ENCODE results near the gene GUCA2B.

GUCA2B gene

DNA sequence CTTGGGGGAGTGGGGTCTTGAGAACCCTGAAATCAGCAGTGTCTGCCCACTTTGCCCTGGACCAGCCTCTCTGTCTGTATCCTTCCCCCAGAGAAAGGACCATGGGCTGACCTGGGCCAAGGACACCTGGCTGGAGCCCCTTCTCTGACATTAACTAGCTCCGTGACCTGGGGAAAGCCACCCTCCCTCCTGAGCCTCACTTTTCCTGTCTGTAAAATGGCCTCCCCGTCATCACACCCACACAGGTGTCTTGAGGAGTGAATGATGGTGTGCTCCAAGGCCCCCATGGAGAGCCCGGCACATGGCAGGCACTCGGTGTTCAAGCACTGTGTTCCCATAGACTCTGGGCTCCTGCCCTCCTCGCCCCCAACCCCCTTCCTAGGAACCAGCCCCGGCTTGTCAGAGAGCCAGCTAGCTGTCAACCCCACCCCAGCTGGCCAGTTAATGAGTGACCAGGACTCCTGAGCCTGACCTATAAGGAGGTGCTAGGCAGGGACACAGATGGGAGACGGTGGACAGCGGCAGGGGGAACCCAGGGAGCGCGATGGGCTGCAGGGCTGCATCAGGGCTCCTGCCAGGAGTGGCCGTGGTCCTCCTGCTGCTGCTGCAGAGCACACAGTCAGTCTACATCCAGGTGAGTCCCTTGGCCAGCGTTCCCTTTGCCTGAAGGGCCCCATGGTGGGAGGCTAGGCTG is at the start of gene GUCA2B:
TSS of gene GUCA2B (plus strand) at position 504 of the 694 bp plus-strand sequence. CDS start at position 545, 41 bp downstream.
- no peak for DNase-seq

DNA sequence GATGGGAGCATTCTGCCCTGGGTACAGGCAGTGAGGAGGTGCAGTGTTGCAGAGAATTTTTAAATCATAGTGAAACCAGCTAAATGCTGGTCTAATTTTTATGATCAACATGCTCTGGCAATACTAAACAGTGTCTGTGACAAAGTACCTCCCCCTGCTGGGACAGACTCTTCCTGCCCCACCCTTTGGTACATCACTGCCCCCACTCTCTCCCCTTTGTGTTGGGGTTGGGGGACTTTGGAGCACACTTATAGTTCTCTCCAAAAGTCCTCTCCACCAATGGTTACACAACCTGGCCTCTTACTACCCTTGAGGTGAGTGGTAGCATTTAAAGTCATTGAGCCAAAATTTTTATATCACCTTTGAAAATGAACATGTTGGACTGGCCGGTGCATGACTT is 48.2 kb upstream of the GUCA2B start:
- DNase-seq = no peak

DNA sequence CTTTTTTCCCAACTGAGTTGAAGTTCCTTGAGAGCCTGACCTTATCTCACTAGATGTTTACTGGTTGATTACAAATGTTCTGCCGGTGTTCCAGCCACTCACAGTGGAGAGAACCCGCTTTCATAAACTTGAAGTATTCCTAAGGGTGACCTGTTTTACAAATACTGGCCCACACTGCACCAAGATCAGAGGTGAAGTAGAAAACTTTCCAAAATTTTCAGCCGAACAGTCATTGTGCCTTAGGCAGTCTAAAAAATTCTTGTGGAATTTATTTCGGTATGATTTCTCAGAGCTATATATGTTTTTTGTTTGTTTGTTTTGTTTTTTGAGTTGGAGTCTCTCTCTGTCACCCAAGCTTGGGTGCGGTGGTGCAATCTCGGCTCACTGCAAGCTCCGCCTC is 44.9 kb upstream of the GUCA2B start:
- no peak for DNase-seq

DNA sequence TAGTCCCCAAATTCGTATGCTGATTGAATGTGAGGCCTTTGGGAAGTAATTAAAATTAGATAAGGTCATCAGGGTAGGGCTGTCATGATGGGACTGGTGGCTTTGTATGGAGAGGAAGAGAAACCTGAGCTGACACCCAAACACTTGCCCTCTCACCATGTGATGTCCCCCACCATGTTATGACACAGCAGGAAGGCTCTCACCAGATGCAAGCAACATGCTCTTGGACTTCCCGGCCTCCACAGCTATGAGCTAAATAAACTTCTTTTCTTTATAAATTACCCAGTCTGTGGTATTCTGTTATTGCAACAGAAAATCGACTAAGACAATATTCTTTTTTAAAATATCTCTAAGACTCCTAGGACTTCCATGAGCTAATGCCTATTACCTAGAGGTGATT is 43.6 kb upstream of the GUCA2B start:
- no peak for DNase-seq

- DNase-seq = no peak
Observed at GRCh38 chr1:42114229-42114628, 39.0 kb upstream of the GUCA2B start.

GRCh38 chr1:42117214-42117613 is 36.0 kb upstream of the GUCA2B start:
- DNase-seq = no peak

GRCh38 chr1:42118125-42118524 is 35.1 kb upstream of the GUCA2B start:
- DNase-seq = no peak

DNA sequence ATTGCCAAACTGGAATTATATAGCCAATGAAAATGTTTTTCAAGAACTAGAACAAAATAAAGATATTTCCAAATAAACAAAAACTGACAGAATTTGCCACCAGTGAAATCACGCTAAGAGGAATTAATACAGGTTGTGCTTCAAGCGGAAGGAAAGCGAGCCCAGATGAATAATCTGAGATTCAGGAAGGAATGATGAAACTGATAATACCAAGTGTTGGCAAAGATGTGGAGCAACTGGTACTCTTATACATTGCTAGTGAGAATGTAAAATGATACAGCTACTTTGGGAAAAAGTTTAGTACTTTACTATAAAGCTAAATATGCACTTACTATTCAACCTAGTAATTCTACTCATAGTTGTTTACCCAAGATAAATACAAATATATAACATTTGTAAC is 30.8 kb upstream of the GUCA2B start:
- DNase-seq = no peak

DNA sequence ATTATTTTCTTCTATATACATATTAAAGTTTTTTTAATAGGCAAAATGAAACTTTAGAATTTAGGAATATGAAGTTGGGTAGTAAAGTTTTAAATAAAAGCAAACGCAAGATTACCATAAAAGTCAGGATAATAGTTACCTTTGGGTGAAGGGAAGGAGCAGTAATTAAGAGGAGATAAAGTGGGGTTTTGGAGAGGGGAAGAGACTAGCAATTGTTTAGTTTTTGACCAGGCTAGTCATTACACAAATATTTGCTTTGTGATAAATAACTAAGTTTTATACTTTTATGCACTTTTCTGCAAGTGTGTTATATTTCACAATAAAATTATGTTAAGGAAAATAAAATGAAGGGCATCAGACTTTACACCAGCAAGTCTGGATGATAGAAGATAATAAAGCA is 27.7 kb upstream of the GUCA2B start:
- no peak for DNase-seq

DNA sequence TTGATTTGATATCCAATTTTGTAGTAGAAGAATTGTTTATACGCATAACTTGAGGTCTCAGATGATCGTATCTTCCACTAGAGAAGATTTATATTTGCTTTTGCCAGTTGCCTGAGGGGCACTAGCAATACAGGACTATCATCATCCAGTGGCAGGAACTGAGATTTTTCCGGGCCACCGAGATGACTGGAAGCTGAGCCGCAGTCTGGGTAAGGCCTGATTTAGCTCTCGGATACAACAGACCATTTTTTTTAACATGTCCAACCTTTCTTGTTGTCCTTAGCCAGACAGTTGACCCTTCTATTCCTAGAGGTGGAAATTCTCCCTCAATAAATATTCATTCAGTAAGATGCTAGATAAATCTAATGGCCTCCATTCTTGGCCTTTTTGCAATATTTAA is 25.4 kb upstream of the GUCA2B start:
- DNase-seq = no peak

DNA sequence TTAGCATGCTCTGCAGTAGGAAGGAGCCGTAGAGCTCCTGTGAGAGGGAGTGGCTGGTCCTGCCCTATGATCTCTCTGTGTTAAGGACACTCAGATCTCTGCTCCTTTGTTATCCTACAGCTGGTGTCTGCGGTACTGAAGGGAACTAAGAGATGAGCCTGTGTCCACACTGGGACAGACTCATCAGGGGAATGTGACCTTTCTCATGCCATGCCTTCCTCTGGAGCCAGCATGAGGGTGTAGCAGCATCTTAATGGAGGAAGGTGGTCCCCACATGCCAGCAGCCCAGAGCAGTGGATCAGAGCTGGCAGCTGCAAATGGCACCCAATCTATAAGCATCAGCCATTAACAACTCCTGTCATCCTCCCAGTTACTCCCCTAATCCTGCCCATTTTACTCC is 24.7 kb upstream of the GUCA2B start:
- DNase-seq = no peak

GRCh38 chr1:42128964-42129363 is 24.2 kb upstream of the GUCA2B start:
- DNase-seq = no peak

- DNase-seq = no peak
Observed at GRCh38 chr1:42130061-42130660, 23.0 kb upstream of the GUCA2B start.

DNA sequence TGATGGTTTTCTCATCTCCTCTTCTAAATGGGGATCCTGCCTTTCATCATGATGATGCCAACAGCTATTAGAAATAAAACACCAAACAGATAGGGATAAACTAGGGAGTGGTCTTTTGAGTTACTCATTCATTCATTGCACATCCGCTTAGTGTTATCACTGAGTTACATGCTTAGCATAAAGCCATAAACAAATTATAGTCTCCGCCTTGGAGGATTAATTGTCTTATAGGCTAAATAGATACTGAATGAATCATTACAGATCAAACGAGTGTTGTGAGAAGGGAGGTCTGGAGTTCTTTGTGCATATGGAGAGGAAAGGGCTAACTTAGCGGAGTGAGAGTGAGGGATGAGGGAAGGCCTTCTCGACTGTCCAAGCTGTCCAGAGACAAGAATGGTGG is 19.8 kb upstream of the GUCA2B start:
- no peak for DNase-seq

DNA sequence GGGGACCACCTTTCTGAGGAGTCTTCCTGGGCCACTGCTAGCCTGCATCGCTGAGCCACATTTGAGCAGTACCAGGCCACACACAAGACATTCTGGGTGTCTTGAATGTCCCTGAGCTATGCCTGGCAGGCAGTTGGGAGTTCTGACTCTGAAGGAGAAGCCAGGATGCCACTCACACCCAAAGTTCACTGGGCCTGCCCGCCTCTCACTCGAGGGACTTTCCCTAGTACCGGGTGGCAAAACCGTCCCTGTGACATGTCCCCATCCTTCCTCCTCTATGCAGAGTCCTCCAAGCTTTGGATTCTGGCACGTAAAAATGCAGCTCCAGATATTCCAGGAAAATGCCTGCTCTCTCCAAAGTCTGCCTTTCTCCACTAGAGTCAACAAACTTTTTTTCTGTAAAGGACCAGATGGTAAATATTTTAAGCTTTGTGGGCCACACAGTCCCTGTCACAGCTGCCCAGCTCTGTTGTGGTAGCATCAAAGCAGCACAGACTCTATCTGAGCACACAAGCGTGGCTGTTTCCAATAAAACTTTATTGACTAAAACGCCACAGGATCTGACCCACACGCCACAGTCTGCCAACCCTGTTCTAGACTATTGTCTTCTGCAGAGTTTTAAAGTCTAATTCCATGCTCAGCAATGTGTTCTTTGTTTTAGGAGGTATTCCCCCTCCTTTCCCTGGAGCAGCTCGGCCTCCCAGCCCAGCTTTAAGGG is 19.2 kb upstream of the GUCA2B start:
- no peak for DNase-seq

DNA sequence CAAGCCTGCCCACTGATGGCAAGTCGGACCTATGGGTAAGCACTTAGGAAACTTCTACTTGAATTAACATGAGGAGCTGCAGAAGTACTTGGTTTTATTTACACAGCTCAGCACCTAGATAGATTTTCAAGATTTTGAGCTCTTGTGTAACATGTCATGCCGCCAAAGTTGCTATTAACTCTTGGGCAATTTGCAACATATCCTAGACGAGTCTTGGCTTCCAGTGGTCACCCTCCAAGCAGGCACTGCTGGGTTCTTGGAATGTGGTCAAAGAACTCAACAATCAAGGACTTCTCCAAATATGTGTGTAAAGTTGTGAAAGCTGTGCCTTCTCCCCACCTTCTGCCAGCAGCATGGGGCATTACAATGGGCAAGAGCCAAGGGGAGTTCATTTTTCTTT is 17.8 kb upstream of the GUCA2B start:
- no peak for DNase-seq

GRCh38 chr1:42136466-42136865 is 16.7 kb upstream of the GUCA2B start:
- DNase-seq = no peak

DNA sequence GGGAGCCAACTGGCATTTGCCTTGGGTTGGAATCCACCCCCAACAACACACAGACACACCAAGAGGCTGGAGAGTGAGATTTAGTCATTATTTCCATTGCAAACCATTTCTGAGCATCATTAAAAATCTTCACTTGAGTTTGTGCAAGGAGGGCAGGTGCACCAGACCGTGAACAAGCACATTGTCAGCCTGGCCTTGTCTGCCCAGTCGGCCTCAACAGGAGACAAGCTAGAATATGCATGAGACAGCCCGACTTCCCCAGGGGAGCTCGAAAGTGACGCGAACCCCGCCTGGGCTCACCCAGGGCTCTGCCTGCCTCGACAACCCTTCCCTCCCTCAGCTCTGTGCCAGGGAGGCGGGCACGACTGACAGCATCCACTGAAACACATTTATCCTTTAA is 15.4 kb upstream of the GUCA2B start:
- DNase-seq = no peak

- no peak for DNase-seq
Observed at GRCh38 chr1:42138586-42138985, 14.6 kb upstream of the GUCA2B start.

DNA sequence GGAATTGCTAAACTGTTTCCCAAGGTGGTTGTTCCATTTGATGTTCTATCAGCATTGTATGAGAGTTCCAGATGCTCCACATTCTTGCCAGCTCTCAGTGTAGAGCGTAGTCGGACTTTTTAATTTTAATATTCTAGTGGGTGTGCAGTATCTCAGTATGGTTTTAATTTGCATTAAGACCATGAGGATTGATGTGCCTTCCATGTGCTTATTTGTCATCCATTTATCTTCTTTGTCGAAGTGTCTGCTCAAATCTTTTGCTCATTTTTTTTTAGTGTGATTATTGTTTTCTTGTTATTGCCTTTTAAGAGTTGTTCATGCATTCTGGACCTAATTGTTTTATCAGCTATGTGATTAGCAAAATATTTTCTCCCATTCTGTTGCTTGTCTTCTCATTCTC is 13.8 kb upstream of the GUCA2B start:
- no peak for DNase-seq

DNA sequence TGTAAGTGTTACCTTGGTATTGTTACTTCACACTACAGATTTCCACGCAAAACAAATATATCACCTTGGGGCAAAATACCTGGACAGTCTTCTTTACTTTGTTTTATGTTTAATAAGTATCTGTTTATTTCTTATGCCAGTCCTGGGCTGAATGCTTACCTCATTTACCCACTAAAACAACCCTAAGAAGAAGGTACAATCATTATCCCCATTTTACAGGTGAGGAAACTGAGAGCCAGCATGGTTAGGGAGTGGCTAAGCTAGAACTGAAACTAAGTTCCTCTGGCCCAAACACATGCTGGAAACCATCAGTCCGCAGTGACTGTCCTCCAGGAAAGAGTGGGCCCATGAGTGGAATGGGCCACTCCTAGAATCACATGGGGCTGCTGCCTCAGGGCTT is 13.0 kb upstream of the GUCA2B start:
- DNase-seq = no peak

- no peak for DNase-seq
Observed at GRCh38 chr1:42141978-42142377, 11.2 kb upstream of the GUCA2B start.

DNA sequence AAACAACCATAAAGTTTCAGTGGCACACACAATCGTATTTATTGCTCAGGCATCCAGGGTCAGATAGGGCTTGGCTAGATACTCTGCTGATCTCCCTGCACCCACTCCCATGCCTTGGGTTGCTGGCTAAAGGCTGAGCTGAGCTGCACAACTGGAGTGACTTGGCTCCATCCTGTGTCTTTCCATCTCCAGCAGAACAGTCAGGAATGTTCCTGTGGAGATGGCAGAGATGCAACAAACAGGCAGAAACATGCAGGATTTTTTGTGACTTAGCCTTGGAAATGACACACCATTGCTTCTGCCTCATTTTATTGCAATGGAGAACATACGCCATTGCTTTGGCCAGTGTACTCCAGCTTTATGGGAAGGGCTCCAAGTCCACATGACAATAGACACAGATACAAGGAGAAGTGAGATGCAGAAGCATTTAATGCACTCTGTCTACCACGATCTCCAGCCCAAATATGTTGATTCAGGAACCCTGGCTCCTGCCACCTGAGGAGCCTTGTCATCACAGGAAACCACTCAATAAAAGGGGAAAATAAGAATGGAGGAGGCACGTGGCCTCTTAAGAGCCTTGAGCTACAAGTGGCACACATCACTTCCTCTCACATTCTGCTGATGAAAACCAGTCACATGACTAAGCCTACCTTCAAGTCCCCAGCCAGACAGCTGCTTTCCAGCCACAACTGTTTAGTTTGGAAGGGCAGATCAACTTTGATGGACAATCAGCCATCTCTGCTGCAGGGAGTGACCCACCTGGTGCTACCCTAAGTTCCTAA is 10.1 kb upstream of the GUCA2B start:
- DNase-seq = no peak

Data from NCI-H2081 treated with DMSO at 0.1 percent for 48 hours (cell line).